Choroid plexus epithelial cell (primary cell): Measurements from ENCODE around the gene NIT1.

Source experiments
- DNase-seq: peaks from one replicate; pipeline ENCODE4 v3.0.0-alpha.2; 2010; ENCODE audit warnings: low read depth
- H3K4me3 ChIP-seq: 2 replicates; pipeline ENCODE4 v1.5.1; 2011; ENCODE audit warnings: low read depth, mild to moderate bottlenecking, control low read depth, low read length, moderate library complexity
- CTCF ChIP-seq: conservative IDR thresholded peaks from 2 replicates; pipeline ENCODE4 v1.5.1; 2011; ENCODE audit warnings: low read depth, mild to moderate bottlenecking, control low read depth, inconsistent platforms, low read length, moderate library complexity

The NIT1 gene

GRCh38 chr1:161085165-161085564 is 32.7 kb upstream of the NIT1 start:
- H3K4me3 ChIP-seq, result no peak overlapping the region
- peak; percentile 25 for DNase-seq
- TF ChIP-seq CTCF, result no peak

GRCh38 chr1:161086457-161086856 is 31.4 kb upstream of the NIT1 start:
- TF ChIP-seq CTCF, result no peak
- H3K4me3 ChIP-seq, result no peak overlapping the region
- no peak for DNase-seq

GRCh38 chr1:161088587-161089110 is 29.3 kb upstream of the NIT1 start:
- H3K4me3 ChIP-seq, result no peak overlapping the region
- peak; percentile 71 for DNase-seq
- TF ChIP-seq CTCF, result no peak

- no peak for DNase-seq
Measured at GRCh38 chr1:161089251-161089924, 28.5 kb upstream of the NIT1 start, which contains the start of gene NECTIN4. NECTIN4 (minus strand) TSS chr1:161089558; CDS start chr1:161089296, 262 bp downstream.

GRCh38 chr1:161089938-161090337 is 28.0 kb upstream of the NIT1 start:
- no peak for DNase-seq
- no peak for TF ChIP-seq CTCF
- H3K4me3 ChIP-seq, result no peak overlapping the region

More at GRCh38 chr1:161089251-161089924, 28.5 kb upstream of the NIT1 start, which contains the start of gene NECTIN4:
- no peak within 1 kb of the TSS for H3K4me3 ChIP-seq
- no peak for TF ChIP-seq CTCF

GRCh38 chr1:161090617-161091016 is 27.3 kb upstream of the NIT1 start:
- DNase-seq, result no peak
- no peak for TF ChIP-seq CTCF
- no peak overlapping the region for H3K4me3 ChIP-seq

- no peak for TF ChIP-seq CTCF
- H3K4me3 ChIP-seq, result no peak overlapping the region
- DNase-seq, result no peak
Measured at GRCh38 chr1:161091093-161091492, 26.8 kb upstream of the NIT1 start.
